ENCODE results near the gene MROH8. TPM values are rescaled to one million over a fixed set of nuclear protein-coding genes. Genes with fewer than 3 reads are reported as not detected.
A peak's percentile ranks its signal among the peaks of the same experiment; 100 is the strongest.

The MROH8 gene
- total and polyA plus RNA-seq, 2 of the 13 experiments (the other 11 are each of a cell fraction or from before 2014, with no cell fraction given) = 2.6 to 5.5 TPM

GRCh38 chr20:37192137-37192854 is 12.9 kb upstream of the MROH8 start (continued):
- TF ChIP-seq, protein P1, sequence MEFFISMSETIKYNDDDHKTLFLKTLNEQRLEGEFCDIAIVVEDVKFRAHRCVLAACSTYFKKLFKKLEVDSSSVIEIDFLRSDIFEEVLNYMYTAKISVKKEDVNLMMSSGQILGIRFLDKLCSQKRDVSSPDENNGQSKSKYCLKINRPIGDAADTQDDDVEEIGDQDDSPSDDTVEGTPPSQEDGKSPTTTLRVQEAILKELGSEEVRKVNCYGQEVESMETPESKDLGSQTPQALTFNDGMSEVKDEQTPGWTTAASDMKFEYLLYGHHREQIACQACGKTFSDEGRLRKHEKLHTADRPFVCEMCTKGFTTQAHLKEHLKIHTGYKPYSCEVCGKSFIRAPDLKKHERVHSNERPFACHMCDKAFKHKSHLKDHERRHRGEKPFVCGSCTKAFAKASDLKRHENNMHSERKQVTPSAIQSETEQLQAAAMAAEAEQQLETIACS (CRISPR knock-in tag; IDR thresholded peaks at IDR 0.05) = no peak
- TF ChIP-seq MTA3 (CRISPR knock-in tag; IDR thresholded peaks at IDR 0.05) = no peak
- no peak for TF ChIP-seq ISX (CRISPR knock-in tag; conservative IDR thresholded peaks at IDR 0.05)
- TF ChIP-seq, protein P2, sequence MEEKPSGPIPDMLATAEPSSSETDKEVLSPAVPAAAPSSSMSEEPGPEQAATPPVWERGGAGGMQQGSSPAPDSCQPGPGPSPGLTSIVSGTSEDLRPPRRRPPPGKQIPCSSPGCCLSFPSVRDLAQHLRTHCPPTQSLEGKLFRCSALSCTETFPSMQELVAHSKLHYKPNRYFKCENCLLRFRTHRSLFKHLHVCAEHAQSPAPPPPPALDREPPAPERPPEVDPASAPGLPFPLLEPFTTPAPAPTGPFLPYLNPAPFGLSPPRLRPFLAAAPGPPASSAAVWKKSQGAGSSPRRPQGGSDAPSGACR (CRISPR knock-in tag; IDR thresholded peaks at IDR 0.05) = no peak
- no peak for TF ChIP-seq ZNF768 (CRISPR knock-in tag; IDR thresholded peaks at IDR 0.05)
- no peak for TF ChIP-seq E2F2 (CRISPR knock-in tag; IDR thresholded peaks at IDR 0.05; ENCODE audit: borderline replicate concordance)
- no peak for TF ChIP-seq CHCHD3 (CRISPR knock-in tag; IDR thresholded peaks at IDR 0.05)
- TF ChIP-seq CCDC6 (CRISPR knock-in tag; IDR thresholded peaks at IDR 0.05) = no peak
- TF ChIP-seq ZNF235 (CRISPR knock-in tag; IDR thresholded peaks at IDR 0.05; ENCODE audit: borderline replicate concordance) = no peak
- TF ChIP-seq ZNF790 (CRISPR knock-in tag; IDR thresholded peaks at IDR 0.05; ENCODE audit: borderline replicate concordance) = no peak
- TF ChIP-seq SRY (CRISPR knock-in tag; IDR thresholded peaks at IDR 0.05) = no peak
- TF ChIP-seq SMYD3 (CRISPR knock-in tag; IDR thresholded peaks at IDR 0.05) = 0 out of 2 replicates have a peak, but pooled peaks have one; percentile 31
- TF ChIP-seq PHF20 (CRISPR knock-in tag; IDR thresholded peaks at IDR 0.05) = no peak
- no peak for TF ChIP-seq PLSCR1 (CRISPR knock-in tag; IDR thresholded peaks at IDR 0.05; ENCODE audit: borderline replicate concordance)
- no peak for TF ChIP-seq FOXA1 (IDR thresholded peaks at IDR 0.05)
- no peak for TF ChIP-seq FOXA1 (CRISPR knock-in tag; IDR thresholded peaks at IDR 0.05)

All from HepG2 (cell line).